ENCODE data around the gene TESPA1.
"Not testable (repeated sequence)": the region's sequence is repeated elsewhere in the genome, so short reads cannot be mapped to it uniquely, and the experiment has no call there.

The TESPA1 gene, protein sequence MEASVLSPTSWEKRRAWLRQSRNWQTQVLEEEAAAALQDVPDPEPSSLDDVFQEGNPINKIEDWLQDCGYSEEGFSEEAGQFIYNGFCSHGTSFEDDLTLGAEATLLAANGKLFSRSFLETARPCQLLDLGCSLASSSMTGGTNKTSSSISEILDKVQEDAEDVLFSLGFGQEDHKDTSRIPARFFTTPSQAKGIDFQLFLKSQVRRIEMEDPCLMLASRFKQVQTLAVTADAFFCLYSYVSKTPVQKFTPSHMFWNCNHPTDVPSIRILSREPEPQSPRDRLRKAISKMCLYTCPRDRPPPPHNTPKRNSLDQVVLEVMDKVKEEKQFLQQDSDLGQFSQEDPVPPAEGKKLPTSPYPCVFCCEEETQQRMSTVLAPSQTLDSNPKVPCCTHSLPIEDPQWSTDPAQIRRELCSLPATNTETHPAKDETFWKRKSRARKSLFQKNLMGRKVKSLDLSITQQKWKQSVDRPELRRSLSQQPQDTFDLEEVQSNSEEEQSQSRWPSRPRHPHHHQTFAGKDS

DNA sequence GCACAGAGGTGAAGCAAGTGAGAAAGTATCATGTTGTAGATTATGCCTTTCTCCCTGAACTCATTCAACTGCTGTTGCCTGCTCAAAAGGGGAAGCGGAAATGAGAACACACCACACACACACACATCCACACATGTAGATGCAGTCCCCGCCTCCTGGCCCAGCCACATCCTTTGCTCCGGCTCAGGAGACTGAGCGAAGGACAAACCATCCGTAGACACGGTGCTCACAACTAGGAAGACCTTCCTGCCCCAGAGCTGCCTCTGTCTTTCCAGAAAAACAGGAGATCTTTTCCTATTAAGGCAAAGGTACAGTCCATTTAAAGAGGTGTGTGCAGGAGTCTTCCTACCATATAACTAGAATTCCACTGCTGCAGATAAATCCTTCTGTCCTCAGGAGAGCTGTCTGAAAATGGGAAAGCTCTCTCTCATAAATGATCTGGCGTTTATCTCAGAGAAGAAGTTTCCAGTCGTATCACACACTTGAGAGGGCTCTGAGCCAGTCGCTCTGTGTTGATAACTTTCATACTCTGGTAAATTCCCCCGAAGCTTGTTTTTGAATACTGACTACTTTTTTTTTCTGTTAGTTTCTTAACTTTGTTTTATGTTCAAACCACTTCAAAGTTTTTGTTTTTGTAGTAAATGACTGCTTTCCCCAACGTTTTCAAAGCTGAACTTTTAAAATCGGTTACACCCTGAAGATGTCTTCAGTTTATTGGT is at the start of gene TESPA1:
TESPA1 (minus strand) TSS at position 105 of the 719 bp plus-strand sequence. CDS start 10,200 bp downstream, outside the sequence.
- peak; percentile 62 for DNase-seq (ENCODE audit: low spot score)

DNA sequence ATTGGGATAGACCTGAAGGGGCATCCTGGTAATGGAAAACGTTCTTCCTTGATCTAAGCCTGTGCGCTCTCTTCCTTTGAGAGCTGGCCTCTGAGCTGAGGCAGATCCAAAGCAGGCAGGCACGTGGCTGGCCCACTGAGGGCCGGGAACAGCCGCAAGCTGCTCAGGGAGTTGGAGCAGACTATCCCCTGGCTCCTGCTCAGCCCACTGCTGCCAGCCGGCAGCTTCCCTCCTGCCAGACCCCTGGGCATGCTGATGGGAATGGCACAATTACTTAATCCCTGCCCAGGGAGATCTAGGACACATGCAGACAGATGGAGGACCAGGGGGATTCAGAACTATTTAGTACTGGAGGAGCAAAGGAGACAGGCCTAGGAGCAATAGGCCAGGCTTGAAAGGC is 49.7 kb upstream of the TESPA1 start:
- DNase-seq (ENCODE audit: low spot score), result peak; percentile 5

DNA sequence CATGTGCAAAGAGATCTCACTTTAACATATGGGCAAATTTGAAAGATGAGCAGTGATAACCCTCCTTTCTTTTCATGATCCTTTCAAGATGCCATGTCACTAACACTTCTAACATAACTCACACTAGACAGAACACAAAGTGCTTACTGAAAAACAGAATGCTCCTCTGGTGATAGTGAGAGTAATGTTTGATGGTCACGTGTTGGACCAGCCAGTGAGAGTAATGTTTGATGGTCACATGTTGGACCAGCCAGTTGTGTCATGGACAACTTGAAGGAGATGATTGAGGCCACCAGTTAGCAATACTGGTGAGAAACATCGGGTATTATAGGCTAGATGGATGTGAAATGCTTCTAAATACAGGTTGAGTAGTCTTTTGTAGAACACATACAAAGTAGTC is 40.9 kb upstream of the TESPA1 start:
- DNase-seq (ENCODE audit: low spot score), result no peak

DNA sequence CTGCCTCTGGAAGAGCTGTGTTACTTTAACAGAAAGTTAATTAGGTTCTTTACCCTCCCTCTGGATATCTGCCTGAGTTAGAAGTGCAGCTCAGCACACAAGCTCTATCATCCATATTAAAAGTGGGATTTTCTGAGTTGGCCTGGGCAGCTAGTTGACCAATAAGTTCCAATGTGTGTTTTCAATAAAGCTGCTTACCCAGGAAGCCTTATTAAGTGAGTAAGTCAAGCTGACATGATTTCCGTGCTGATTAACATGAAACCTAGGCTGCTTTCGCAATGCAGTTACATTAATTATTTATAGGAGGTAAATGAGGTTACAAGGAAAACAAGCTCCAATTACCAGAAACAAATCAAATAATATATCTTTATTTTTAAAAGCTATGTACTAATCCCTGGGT is 40.0 kb upstream of the TESPA1 start:
- no peak for DNase-seq (ENCODE audit: low spot score)

DNA sequence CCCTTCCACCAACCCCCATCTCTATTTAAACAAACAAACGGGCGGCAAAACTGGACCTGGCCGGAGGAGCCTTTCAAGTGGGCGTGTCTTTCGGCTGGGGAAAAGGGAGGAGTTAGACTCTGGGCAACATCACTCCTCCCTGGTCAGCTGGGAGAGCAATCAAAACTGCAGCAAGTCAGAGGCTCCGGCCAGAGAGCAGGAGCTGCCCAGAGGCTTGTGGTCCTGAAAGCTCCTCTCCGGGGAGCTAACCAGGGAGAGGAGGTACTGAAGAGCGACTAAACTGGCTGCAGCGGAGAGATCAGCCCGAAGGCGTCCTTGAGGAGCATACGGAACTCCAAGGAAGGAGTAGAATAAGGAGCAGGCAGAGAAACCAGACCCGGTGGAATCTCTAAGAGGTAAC is 35.2 kb upstream of the TESPA1 start, which contains the start of gene NEUROD4:
NEUROD4 (plus strand) TSS at position 191 of the 400 bp plus-strand sequence. CDS start 6,466 bp downstream, outside the sequence.
- peak; percentile 16 for DNase-seq (ENCODE audit: low spot score)

DNA sequence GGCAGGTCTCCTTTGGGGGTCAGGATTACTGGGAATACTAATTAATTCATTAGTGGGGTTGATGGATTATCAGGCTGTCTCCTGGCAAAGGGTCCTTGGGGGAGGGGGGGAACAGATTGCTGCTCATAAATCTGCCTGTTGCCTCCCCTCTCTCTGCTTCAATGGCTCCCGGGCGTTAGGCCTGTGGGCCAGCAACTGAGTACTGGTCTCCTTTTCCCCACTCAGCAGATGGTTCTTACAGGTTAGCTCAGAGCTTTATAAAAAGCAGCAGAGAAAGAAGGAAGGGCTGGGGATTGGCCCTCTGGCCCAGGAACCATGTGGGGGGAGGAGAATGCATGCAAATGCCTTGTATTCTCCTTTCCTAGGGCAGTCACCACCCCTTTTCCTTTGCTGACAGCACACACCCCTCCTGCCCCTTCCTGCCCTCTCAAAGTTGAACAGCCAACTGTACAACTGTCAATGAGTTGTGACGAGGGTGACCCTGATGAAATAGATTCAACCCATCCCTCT is 32.9 kb upstream of the TESPA1 start:
- no peak for DNase-seq (ENCODE audit: low spot score)

DNA sequence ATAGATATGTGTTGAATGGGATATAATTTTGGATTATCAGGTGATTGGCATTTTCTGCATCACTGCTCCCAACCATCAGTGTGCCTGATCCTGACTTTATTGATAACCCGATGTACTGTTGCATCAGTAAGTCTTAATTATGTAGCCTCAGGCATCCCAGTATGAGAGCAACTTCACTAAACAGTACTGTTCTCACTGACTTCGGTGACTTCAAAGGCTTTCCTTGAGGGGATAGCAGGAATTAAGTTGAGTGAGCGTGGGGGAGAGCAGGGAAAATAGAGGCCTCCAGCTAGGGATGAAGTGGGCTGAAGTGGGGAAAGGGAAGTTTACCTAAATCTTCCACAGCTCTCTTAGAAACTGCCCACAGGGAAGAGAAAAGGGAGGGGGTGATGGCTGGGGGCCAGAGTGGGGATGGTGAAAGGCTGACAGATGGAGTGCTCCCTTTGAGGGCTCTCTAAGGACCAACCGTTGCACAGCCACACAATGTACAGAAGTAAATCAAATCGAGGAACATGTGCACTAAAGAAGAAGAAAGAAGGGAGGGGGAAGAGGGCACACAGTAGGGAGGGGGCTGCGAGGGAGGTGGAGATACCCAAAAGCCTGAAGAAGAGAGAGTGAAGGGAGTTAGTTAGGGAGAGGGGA is 24.5 kb upstream of the TESPA1 start:
- no peak for DNase-seq (ENCODE audit: low spot score)

DNA sequence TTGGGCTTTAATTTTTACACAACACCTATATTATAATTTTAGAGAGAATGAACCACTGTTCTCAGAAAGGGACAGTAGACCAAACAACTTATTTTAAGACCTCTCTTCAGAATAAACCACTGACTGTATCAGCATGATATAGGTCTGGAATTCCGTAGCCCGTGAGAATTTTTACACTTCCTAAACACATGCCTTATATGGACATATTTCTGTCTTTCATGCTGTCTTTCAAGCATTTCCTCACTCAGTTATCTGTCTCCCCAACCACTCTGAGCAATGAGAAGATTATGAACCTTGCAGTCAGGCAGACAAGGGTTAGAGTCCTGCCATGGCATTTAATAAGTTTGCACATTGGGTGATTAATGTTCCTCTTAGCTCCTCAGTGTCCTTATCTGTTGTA is 17.8 kb upstream of the TESPA1 start:
- DNase-seq (ENCODE audit: low spot score), result no peak

DNA sequence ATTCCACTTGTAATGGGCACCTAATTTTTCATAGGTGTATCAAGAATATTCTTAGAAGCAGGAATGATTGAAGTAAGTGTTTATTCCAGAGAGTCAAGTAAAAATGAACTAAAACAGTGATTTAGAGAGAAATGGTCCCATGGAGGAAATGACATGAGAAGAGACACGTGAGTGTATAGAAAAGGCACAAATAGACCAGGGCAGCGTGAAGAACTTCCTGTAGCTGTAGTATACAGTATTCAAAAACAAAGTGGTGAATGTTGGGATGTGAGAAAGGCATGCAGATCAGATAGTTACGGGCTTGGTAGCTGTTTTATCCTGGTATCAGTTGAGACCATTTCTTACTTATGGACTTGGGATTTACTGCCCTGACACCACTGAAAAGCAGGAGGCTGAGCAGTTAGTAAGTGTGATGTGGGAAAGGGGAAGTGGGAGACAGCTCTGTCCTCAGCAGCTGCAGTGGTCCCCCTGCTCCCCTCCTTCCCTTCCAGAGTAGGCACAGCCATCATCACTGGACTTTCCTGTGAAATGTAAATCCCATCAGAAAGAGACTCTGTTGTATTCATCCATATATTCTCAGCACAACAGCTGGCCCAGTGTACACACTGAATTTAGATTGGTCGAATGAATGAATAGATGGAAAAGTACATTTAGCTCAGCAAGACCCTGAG is 16.8 kb upstream of the TESPA1 start:
- DNase-seq (ENCODE audit: low spot score), result no peak

DNA sequence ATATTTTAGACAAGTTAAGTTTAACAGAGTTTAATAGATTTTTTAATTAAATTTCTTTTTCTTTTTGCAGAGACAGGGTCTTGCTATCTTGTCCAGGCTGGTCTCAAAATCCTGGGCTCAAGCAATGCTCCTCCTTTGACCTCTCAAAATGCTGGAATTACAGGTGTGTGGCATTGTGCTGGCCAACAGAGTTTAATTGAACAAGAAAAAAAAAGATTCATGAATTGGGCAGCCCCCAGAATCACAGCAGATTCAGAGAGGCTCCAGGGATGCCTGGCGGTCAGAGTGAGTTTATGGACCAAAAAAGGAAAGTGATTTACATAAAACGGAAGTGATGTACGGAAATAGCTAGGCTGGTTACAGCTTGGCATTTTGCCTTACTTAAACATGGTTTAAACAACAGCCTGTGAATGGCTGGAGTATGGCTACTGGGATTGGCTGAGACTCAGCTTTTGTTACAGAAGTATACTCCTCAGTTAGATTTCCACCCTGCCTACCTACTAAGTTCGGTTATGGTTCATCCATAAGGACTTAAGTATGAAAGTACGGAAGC is 14.5 kb upstream of the TESPA1 start:
- DNase-seq (ENCODE audit: low spot score), result no peak

DNA sequence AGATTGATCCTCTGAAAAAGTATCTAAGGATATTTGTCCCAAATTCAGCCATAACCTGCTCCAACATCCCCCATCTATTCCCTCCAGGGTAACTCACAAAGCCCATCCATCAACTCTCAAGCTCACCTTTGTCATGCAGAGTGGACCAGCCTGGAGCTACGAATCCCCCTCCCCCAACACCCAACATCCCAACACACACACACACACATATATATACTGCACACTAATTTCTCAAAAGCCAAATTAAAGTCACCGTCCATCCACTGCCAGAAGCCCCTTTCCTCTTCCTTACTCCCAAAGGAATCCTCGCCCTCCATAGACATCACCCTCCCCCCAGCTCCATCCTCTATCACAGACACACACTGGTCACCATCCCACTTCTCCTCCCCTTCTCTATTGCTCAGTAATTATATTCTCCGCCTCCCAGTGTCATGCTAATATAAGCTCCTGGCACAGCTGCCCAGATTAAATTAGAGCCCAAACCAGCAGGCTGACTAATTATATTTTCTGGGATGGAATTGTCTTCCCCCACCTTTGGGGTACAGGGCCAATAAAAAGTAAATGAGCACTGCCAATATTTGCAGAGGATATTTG is 13.5 kb upstream of the TESPA1 start:
- no peak for DNase-seq (ENCODE audit: low spot score)

DNA sequence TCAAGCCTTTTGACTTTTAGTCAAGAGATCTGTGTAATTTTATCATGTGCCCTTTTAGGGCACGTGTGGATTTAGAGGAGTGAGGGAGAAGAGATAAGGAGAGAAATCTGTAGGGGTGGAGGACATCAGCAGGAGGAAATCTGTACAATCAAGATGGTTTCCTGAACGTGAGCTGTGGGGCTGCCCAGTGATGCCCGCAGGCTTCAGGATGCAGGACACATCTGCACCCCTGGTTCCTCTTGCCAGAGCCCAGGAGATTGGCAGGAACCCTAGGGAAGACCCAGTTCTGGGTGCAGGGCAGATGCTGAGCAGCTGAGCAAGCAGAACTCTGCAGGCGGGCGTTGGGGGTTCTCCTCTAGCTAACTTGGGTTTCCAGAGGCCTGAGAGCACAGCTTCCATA is 11.6 kb upstream of the TESPA1 start:
- no peak for DNase-seq (ENCODE audit: low spot score)

DNA sequence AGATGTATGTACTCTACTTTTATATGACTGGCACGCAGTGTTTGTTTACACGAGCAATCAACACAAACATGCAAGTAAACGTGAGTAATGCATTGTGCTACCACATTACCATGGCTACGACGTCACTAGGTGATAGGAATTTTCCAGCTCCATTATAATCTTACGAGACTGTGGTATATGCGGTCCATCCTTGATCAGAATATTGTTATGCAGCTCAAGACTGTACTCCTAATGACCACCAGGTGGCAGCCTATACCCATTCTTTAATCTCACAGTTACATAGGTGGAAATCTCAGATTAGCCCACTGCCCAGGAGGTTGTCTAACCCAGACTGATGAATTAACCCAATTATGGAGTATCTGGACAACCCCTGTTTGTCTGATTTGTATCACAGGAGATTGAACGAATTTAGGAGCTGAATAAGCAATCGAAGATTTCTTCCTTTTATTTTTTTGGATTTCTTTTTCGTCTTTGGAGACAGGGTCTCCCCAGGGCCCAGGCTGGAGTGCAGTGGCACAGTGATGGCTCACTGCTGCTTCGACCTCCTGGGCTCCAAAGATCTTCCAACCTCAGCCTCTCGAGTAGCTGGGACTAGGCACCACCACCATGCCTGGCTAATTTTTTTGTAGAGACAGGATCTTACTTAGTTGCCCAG is 8.7 kb upstream of the TESPA1 start:
- peak; percentile 81 for DNase-seq (ENCODE audit: low spot score)

DNA sequence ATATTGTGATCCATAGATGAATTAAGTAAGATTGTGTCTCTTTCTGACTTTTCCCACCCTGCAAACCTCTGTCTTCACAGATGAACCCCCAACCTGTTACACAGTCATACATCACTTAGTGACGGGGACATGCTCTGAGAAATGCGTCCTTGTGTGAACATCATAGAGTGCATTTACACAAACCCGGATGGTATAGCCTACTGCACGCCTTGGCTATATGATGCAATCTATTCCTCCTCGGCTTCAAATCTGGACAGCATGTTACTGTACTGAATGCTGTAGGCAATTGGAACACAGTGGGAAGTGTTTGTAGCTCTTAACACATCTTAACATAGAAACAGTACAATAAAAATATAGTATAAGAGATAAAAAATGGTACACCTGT is 7.4 kb upstream of the TESPA1 start:
- DNase-seq (ENCODE audit: low spot score), result no peak

DNA sequence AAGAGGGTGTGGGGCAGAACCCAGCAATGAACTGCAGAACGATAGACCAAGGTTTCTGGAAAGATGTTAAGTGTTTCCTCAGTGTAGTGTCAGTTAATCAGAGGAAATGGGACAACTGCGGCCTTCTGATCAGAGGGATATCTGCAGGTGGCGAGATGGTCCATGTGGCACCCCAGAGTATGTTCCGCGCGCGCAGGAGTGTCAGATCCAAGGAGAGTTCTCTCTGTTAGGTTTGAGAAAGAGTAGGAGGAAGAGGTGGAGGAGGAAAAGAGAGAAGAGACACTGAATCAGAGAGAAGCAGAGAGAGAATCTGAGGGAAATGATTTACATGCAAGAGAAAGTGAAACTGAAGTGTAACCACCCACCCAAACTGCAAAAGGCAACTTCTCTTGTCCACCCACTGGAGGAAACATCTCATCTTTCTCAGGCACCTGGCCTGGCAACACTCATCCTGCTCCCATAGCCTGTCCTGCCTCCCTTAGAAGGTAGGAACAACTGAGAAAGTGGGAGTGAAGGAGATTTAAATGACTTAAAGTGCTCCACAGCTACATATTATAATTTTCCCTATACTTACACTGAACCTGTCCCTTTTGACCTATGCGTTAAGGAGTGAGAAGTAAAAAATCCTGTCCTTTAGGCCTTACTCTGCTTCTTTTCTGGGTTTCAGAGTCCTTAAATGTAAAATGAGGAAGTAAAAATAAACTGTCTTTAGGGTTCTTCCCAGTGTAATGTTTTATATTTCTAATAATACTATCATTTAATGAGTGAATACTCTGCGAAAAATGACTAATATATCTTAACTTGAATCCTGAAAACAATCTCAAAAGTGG is 6.8 kb upstream of the TESPA1 start:
- DNase-seq (ENCODE audit: low spot score), result peak; percentile 3

DNA sequence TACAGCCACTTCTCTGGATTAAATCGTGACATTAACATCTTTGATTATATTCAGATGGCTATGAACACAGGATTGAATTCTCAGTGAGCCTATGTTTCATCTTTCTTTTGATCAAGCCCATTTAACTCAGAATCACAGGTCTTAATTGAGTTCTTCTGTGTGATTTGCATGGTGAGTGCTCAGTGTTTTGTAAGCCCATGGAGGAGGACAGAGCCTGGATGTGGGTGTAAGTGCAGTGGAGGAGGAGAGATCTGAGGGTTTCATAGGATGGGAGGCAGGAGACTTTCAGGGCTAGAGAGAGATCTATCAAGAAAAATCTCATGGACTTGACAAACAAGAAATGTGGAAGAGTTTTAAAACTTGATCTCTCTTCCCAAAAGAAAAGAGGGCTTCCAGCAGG is 5.3 kb upstream of the TESPA1 start:
- DNase-seq (ENCODE audit: low spot score), result no peak

DNA sequence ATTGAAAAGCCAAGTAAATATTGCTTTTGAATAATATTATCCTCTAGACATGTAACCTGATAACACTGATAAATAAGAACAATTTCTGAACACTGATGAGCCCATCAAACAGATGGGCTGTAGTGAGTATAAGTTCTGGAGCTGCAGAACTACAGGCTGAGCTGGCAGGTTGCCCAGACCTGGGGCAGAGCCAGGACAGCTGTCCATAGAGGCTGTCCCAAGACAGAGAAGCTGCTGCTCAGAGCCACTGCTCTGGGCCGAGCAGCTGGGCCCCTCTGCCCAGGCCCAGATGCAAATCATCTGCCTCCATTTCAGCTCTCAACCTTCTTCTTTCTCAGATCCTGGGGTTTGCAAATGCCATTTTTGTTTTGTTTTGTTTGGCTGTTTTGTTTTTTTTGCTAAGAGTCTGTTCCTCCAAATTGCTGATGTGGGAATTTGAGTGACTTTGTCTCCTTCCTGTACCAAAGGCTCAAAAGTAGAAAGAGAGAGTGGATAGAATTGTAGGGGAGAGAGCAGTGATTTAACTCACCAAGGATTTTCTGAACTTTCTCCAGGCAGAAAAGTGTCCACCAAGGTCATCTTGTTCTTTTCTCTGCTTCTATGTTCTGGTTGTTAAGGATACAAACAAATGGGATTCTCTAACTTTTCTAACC is 4.0 kb upstream of the TESPA1 start:
- DNase-seq (ENCODE audit: low spot score), result peak; percentile 86

DNA sequence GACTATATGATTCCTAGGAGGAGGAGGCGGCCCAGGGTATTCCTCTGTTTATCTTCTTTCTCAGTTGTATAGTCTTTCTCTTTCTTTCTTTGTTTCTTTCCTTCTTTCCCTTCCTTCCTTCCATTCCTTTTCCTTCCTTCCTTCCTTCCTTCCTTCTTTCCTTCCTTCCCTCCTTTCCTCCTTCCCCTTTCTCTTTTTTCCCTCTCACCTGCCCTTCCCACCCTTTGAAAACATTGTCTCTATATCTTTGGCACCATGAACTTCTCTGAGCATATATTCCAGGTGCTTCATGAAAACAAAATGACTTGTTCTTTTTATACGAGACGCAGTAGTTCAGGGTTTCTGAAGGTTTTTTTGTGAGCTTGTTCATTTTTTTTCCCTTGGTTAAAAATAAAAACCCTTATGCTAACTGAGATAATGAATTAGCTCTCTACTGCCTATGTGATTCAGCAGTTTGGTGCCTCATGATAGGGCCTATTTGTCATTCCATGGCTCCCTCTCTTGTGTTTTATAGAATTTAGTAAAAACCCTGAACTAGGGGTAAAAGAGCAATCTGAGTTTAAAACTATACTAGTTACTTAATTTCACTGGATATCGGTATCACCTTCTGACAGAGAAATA is 3.2 kb upstream of the TESPA1 start:
- DNase-seq (ENCODE audit: low spot score), result peak; percentile 17

DNA sequence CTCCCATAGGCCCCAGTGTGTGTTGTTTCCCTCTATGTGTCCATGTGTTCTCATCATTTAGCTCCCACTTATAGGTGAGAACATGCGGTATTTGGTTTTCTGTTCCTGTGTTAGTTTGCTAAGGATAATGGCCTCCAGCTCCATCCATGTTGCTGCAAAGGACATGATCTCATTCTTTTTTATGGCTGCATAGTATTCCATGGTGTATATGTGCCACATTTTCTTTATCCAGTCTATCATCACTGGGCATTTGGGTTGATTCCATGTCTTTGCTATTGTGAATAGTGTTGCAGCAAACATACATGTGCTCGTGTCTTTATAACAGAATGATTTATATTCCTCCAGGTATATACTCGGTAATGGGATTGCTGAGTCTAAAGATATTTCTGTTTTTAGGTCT is 2.2 kb upstream of the TESPA1 start:
- DNase-seq (ENCODE audit: low spot score), result not testable (repeated sequence)

Measured in pons (tissue), 1 donor.